Activated naive CD8-positive, alpha-beta T cell (primary cell): ENCODE measurements around the gene ITGB5.

Source experiments
- H3K27ac Mint-ChIP-seq: one replicate; pipeline ENCODE4 v1.8.0; 2021; ENCODE audit warnings: mixed read lengths
- H3K27me3 Mint-ChIP-seq: one replicate; pipeline ENCODE4 v1.8.0; 2021; ENCODE audit warnings: mixed read lengths
- H3K36me3 Mint-ChIP-seq: one replicate; pipeline ENCODE4 v1.8.0; 2021; ENCODE audit warnings: mixed read lengths
- H3K4me1 Mint-ChIP-seq: one replicate; pipeline ENCODE4 v1.8.0; 2021; ENCODE audit warnings: low read depth, mixed read lengths
- H3K4me3 Mint-ChIP-seq: one replicate; pipeline ENCODE4 v1.8.0; 2021; ENCODE audit warnings: mild to moderate bottlenecking, mixed read lengths
- H3K9me3 Mint-ChIP-seq: one replicate; pipeline ENCODE4 v1.8.0; 2021; ENCODE audit warnings: low read depth, mixed read lengths

ITGB5 gene

DNA sequence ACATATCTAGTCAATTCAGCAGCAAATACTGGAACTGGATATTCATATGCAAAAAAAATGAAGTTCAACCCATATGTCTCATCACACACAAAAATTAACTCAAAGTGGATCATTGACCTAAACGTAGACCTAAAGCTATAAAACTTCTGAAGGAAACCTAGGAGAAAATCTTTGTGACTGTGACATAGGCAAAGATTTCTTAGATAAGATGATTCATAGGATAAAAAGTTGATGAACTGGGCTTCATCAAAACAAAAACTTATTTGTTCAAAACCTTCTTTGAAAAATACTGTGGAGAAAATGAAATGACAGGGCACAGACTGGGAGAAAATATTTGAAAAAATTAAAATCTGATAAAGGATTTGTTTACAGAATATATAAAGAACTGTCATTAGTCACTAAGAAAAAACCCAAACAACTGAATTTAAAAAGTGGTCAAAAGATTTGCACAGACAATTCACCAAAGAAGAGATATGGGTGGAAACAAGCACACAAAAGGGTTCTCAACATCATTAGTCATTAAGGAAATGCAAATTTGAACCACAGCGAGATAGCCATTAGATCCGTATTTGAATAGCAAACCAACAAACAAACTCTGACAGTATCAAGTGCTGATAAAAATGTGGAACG, 62.8 kb downstream of the ITGB5 start:
- no peak overlapping the region for H3K4me3 Mint-ChIP-seq
- H3K27ac Mint-ChIP-seq: no peak overlapping the region
- H3K36me3 Mint-ChIP-seq: no peaks in the 10 kb centered on the region
- no peaks in the 10 kb centered on the region for H3K4me1 Mint-ChIP-seq
- H3K27me3 Mint-ChIP-seq: peaks cover 12% of the 10 kb centered on the region
- H3K9me3 Mint-ChIP-seq: no peaks in the 10 kb centered on the region

DNA sequence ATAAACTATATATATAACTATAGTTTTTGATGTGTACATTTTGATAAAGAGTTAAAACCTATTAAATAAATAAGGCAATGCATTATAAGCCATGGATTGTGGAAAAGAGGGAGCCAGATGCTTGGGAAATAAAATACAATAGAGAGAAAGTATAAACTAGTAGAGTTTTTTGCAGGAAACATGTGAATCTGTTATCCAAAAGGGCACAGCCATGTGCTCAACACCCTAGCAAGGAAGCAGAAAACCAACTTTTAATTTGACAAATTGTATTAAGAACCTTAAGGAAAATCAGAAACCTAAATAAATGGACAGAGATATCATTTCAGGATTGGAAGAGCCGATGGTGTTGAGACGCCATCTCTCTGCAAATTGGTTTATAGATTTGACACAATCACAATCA, 63.5 kb downstream of the ITGB5 start:
- Mint-ChIP-seq H3K27ac (no peak overlapping the region), H3K4me1 (no peaks in the 10 kb centered on the region), H3K27me3 (peaks cover 12% of the 10 kb centered on the region), H3K4me3 (no peak overlapping the region), H3K9me3 (no peaks in the 10 kb centered on the region), H3K36me3 (no peaks in the 10 kb centered on the region)

DNA sequence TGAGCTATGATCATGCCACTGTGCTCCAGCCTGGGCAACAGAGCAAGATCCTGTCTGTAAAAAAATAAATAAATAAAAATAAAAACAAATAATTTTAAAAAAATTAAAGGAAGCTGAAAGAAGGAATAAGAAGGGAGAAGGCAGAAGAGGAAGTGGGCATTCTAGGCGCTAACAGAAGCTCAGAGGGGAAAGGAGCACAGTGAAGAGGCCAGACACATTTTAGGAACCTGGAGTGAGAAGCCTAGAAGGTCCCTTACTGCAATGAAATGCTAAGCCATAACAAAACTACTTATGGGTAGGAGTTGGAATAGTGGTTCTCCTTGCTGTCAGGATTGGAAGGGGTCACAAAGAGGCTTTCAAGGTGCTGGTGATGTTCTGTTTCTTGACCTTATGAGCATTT, 64.0 kb downstream of the ITGB5 start:
- Mint-ChIP-seq H3K36me3 (no peaks in the 10 kb centered on the region), H3K27me3 (peaks cover 12% of the 10 kb centered on the region), H3K9me3 (no peaks in the 10 kb centered on the region), H3K4me1 (no peaks in the 10 kb centered on the region), H3K27ac (no peak overlapping the region), H3K4me3 (no peak overlapping the region)

DNA sequence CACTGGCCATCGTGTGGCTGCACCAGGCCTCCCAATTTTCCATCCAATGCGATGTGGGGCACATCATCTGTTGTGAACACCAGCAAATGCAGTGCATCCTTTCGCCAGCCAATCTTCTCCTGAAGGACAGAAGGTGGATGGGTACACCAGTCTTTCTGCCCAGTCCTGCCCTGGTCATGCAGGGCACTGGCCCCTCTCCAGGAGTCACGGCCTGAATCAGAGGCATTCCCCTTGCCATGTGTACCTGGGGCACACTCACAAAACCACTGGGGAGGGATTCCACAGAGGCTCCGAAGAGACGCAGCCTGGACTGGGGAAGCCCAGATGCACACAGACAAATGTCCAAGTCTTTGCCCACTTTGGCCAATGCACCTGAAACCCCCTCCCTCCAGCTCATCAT, 65.8 kb downstream of the ITGB5 start:
- H3K4me3 Mint-ChIP-seq: no peak overlapping the region
- H3K27ac Mint-ChIP-seq: no peak overlapping the region
- H3K36me3 Mint-ChIP-seq: no peaks in the 10 kb centered on the region
- no peaks in the 10 kb centered on the region for H3K9me3 Mint-ChIP-seq
- peaks cover 12% of the 10 kb centered on the region for H3K27me3 Mint-ChIP-seq
- no peaks in the 10 kb centered on the region for H3K4me1 Mint-ChIP-seq

DNA sequence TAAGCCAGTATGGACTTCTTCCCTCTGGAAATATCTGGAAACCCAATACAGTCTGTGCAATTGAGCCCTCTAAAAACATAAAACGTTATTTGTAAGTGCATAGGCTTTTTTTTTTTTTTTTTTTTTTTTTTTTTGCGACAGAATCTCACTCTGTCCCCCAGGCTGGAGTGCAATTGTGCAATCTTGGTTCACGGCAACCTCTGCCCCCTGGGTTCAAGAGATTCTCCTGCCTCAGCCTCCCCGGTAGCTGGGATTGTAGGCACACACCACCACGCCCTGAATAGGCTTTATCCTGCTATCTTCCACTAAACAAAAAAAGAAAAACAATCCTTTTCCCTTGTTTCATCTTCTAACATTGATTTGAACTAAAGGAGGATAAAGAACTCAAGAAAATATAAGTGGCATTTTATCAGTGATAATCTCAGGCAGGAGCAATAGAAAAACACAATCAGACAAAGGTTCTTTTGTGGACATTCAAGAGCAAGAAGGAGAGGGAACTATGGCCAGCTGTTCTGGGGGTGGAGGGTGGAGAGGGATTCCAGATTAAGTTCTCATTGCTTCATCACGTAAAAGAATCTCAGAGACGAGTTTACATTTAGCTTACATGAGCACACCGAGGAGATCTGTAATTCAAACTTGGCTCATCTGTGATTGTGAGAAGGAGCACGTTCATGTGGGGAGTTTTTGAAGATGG, 68.6 kb downstream of the ITGB5 start:
- Mint-ChIP-seq H3K9me3 (no peaks in the 10 kb centered on the region), H3K4me3 (no peak overlapping the region), H3K36me3 (no peaks in the 10 kb centered on the region), H3K27ac (no peak overlapping the region), H3K27me3 (peaks cover 8% of the 10 kb centered on the region), H3K4me1 (no peaks in the 10 kb centered on the region)

DNA sequence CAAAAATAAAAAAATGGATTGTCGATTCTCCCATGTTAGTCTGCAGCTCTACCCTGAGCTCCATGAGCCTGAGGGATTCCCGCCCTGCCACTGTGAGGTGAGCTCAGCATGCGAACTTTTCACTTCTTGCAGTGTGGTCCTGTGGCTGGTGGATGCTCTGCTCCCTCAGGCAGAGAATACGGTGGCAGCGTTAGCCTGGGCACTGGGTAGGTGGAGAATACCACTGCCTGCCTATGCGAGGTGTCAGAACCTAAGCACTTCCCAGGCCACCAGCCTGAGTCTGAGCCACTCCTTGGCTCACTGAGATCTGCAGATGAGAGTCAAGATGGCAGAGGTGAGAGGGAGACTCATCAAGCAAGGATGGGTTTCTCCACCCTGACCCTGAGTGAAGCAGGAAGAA, 70.1 kb downstream of the ITGB5 start:
- Mint-ChIP-seq H3K4me1 (no peaks in the 10 kb centered on the region), H3K4me3 (no peak overlapping the region), H3K9me3 (no peaks in the 10 kb centered on the region), H3K27me3 (peaks cover 9% of the 10 kb centered on the region), H3K27ac (no peak overlapping the region), H3K36me3 (no peaks in the 10 kb centered on the region)

DNA sequence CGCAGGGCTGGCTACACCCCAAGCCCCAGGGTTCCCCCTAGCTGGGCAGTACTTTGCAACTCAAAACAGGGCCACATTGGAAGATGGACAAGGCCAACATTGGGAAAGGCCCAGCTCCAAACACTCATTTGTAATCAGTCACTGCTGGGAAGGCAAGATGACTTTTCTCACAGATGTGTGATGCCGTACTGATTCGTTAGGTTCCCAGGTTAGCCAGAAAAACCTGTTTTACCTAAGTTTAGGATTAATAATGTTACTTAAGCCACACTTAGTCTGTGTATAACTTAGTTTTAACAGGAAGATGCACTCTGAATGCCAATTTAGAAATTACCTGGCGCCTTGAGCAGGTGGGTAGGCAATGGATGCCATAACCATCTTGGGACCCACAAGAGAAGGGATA, 71.0 kb downstream of the ITGB5 start:
- H3K4me3 Mint-ChIP-seq: no peak overlapping the region
- peaks cover 4% of the 10 kb centered on the region for H3K27me3 Mint-ChIP-seq
- H3K27ac Mint-ChIP-seq: no peak overlapping the region
- no peaks in the 10 kb centered on the region for H3K36me3 Mint-ChIP-seq
- H3K4me1 Mint-ChIP-seq: no peaks in the 10 kb centered on the region
- no peaks in the 10 kb centered on the region for H3K9me3 Mint-ChIP-seq

DNA sequence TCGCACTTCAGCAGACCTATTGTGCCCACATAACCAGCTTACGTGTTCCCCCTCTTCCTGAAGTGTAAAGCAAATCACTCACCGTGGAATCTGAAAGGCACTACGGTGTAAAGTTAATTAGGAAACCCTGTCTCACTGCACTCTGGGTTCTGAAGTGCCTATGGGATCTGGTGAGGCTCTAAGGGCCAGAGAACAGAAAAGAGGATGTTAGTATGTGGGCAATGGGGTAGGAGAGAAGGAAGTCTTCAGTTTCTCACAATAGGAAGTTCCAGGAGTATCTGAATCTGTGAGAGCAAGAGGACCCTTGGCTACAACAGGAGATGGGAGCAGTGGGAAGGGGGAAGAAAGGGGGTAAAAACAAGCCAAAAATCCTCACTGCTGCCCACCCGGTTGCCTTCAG, 71.4 kb downstream of the ITGB5 start:
- Mint-ChIP-seq H3K27me3 (peaks cover 4% of the 10 kb centered on the region), H3K9me3 (no peaks in the 10 kb centered on the region)

DNA sequence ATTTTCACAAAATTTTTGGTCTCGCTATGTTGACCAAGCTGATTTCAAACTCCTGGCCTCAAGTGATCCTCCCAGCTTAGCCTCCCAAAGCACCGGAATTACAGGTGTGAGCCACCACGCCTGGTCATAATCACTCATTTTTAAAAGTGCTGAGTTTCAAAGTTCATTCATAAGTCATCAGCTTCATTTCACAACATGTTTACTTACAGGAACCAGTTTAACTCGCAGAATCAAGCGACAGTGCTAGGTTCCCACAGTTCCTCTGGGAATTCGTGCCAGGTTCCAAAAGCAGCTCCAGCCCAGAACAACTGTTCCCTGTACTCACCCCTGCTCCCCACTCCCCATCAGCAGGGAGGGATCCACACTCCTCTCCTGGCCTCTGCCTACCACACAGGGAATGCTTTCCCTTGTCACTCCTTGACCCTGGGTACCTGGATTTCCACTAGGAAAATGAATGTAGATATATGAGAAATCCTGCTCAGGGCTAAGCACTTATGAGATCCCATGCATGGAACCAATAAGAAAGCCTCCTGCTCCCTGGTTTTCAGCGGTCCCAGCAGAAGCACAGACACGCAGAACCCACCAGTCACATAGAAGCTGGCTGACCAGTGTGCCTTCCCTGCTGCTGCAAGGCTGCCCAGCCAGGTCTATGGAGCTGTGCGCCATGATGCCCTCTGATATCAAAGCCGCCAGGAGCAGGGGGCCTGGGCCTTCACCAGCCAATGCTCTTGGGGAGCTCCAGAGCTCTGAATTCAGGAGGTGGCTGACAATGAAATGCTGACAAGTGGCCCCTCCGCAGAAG, 72.3 kb downstream of the ITGB5 start:
- H3K36me3 Mint-ChIP-seq: no peaks in the 10 kb centered on the region

More for the DNA sequence above, 71.4 kb downstream of the ITGB5 start:
- no peaks in the 10 kb centered on the region for H3K4me1 Mint-ChIP-seq
- no peaks in the 10 kb centered on the region for H3K36me3 Mint-ChIP-seq
- no peak overlapping the region for H3K4me3 Mint-ChIP-seq
- H3K27ac Mint-ChIP-seq: no peak overlapping the region

DNA sequence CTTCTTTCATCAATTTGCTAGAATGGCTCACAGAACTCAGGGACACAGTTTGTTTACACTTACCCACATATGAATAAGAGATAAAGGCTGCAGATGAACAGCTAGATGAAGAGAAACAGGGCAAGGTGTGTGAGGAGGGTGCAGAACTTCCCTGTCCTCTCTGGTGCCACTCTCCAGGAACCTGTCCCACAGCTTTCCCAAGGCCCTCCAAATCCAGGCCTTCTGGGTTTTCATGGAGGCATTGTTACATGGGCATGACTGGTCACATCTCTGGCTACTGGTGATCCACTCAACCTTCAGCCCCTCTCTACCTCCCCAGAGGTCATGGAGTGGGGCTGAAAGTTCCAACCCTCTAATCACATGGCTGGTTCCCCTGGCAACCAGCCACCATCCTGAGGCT, 73.6 kb downstream of the ITGB5 start:
- Mint-ChIP-seq H3K27me3 (peaks cover 2% of the 10 kb centered on the region), H3K9me3 (no peaks in the 10 kb centered on the region), H3K4me1 (no peaks in the 10 kb centered on the region), H3K27ac (no peak overlapping the region), H3K4me3 (no peak overlapping the region), H3K36me3 (no peaks in the 10 kb centered on the region)

More for the DNA sequence above, 72.3 kb downstream of the ITGB5 start:
- Mint-ChIP-seq H3K27me3 (peaks cover 2% of the 10 kb centered on the region), H3K4me1 (no peaks in the 10 kb centered on the region), H3K4me3 (no peak overlapping the region), H3K9me3 (no peaks in the 10 kb centered on the region), H3K27ac (no peak overlapping the region)

DNA sequence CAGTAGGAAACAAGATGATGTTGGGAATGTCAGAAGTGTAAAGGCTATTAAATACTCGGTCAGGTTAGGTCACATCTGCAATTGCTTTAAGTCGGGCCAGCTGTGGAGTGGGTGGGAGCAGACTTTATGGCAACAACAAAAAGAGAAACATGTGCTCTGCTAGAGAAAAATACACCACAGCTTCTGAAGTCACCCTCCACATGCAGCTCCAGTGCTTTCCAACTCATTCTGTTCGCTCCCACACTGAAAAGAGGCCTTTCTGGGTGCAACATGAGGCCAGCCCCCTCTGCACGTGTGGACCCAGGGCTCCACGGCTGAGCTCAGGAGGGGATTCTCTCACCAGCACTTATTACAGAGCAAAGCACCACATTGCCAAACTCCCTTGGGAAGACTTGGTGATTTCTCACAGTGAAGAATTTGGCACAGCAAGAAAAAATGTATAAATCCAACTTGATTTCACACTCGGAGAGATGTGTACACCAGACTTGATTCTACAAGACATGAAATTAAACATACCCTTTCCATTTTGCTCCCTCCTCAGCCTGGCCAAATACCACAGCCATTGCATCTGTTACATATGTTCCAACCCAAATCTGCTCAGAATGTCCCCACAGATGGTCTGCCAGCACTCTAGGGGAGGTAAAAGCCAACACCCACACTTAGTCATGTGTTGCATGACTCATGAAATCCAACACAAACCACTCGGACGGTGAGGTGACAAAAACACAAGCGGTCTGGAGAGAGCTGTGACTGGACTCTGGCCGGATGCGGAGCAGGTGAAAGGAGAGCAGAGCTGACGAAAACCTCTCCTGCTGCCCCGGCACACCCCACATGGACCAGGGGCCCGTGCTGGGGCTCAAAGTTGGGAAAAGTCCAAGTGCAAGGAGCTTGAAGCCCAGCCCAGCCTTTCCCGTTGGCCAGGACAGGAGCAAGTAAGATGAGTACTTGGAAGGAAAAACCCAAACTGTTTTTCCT, 74.6 kb downstream of the ITGB5 start:
- peaks cover 2% of the 10 kb centered on the region for H3K27me3 Mint-ChIP-seq

DNA sequence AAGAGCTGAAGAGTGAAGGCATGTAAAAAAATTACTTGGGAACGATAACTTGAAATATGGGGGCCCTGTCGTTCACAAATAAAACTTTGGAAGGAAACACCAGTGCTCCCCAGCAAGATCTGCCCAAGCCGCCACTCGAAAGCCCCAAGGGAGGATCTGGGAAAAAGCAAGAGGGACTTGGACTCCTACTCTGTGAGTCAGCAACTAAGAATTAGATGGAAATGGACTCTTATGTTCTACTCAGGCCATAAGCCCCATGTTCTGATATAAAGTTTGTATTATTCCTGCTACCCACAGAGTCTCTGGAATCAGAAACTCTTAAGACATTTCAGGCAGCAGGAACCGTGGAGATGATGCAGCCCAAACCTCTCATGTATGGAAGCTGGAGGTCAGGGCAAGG, 75.7 kb downstream of the ITGB5 start:
- Mint-ChIP-seq H3K4me3 (no peak overlapping the region), H3K36me3 (no peaks in the 10 kb centered on the region), H3K4me1 (no peaks in the 10 kb centered on the region), H3K9me3 (no peaks in the 10 kb centered on the region), H3K27ac (no peak overlapping the region), H3K27me3 (peaks cover 2% of the 10 kb centered on the region)

More for the DNA sequence above, 74.6 kb downstream of the ITGB5 start:
- H3K4me3 Mint-ChIP-seq: no peak overlapping the region
- no peaks in the 10 kb centered on the region for H3K36me3 Mint-ChIP-seq
- H3K27ac Mint-ChIP-seq: no peak overlapping the region
- H3K9me3 Mint-ChIP-seq: no peaks in the 10 kb centered on the region
- no peaks in the 10 kb centered on the region for H3K4me1 Mint-ChIP-seq

DNA sequence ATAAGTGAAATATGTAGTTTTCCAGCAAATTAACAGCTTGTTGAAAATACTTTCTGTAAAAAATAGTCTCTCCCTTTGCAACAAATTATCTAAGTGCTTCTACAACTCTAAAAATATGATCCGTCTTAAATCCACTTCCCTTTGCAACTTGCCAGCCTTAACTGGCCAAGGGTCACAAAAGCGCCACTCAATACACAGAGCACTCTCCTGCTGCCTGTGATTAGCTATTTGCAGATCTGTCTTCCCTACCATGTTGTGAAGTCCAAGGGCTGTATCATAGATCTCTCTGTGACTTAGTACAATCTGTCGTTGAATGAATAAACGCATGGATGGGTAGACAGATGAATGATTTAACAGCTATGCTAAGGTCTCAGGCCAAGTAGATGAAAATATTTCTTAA, 76.2 kb downstream of the ITGB5 start:
- Mint-ChIP-seq H3K9me3 (no peaks in the 10 kb centered on the region), H3K4me3 (no peak overlapping the region), H3K27ac (no peak overlapping the region), H3K4me1 (no peaks in the 10 kb centered on the region), H3K36me3 (no peaks in the 10 kb centered on the region), H3K27me3 (peaks cover 2% of the 10 kb centered on the region)

DNA sequence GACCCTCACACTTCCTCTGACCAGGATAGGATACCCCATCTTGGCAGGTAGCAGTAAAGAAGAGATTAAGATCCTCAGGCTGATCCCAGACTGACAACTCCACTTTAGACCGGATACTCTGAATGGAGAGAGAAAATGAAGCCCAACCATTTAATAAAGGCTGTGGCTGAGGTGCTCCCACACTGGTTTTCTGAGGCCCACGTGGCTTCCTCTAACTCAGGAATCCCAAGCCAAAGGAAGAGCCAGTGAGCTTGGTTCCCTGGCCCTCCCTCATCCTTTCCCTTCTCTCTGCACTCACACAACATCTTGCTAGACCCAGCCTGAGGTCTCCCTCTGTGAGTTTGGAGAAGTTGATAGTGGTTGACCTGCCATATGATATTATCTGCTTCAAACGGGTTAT, 78.1 kb downstream of the ITGB5 start:
- Mint-ChIP-seq H3K36me3 (no peaks in the 10 kb centered on the region), H3K4me1 (no peaks in the 10 kb centered on the region), H3K27ac (no peak overlapping the region), H3K9me3 (no peaks in the 10 kb centered on the region), H3K27me3 (peaks cover 2% of the 10 kb centered on the region), H3K4me3 (no peak overlapping the region)
